ENCODE measurements around the gene IGDCC3.

Gene IGDCC3

GRCh38 chr15:65420975-65421359, 43.2 kb upstream of the IGDCC3 start:
- TF ChIP-seq CTCF (IDR thresholded peaks at IDR 0.05; ENCODE audit: insufficient read depth, low read depth, low read length, missing control alignments) = no peak
- no peak for DNase-seq (ENCODE audit: low read depth)
- H3K4me3 ChIP-seq (ENCODE audit: low read depth, low read length) = peak overlapping the region; percentile 26

GRCh38 chr15:65418596-65418995, 40.8 kb upstream of the IGDCC3 start:
- no peak for TF ChIP-seq CTCF (IDR thresholded peaks at IDR 0.05; ENCODE audit: insufficient read depth, low read depth, low read length, missing control alignments)
- no peak for DNase-seq (ENCODE audit: low read depth)
- no peak overlapping the region for H3K4me3 ChIP-seq (ENCODE audit: low read depth, low read length)

- TF ChIP-seq CTCF (IDR thresholded peaks at IDR 0.05; ENCODE audit: insufficient read depth, low read depth, low read length, missing control alignments) = no peak
- no peak for DNase-seq (ENCODE audit: low read depth)
- no peak overlapping the region for H3K4me3 ChIP-seq (ENCODE audit: low read depth, low read length)
Observed at GRCh38 chr15:65416845-65417416, 39.1 kb upstream of the IGDCC3 start.

GRCh38 chr15:65414841-65415621, 37.2 kb upstream of the IGDCC3 start:
- H3K4me3 ChIP-seq (ENCODE audit: low read depth, low read length) = no peak overlapping the region
- no peak for DNase-seq (ENCODE audit: low read depth)
- TF ChIP-seq CTCF (IDR thresholded peaks at IDR 0.05; ENCODE audit: insufficient read depth, low read depth, low read length, missing control alignments) = no peak

GRCh38 chr15:65413760-65414144, 36.0 kb upstream of the IGDCC3 start:
- TF ChIP-seq CTCF (IDR thresholded peaks at IDR 0.05; ENCODE audit: insufficient read depth, low read depth, low read length, missing control alignments) = no peak
- no peak for DNase-seq (ENCODE audit: low read depth)
- no peak overlapping the region for H3K4me3 ChIP-seq (ENCODE audit: low read depth, low read length)

- no peak for DNase-seq (ENCODE audit: low read depth)
- no peak overlapping the region for H3K4me3 ChIP-seq (ENCODE audit: low read depth, low read length)
- TF ChIP-seq CTCF (IDR thresholded peaks at IDR 0.05; ENCODE audit: insufficient read depth, low read depth, low read length, missing control alignments) = no peak
Observed at GRCh38 chr15:65413051-65413759, 35.4 kb upstream of the IGDCC3 start.
